Neural cell (in vitro differentiated cells): Measurements from ENCODE around the gene ZNF350.

Experiments used
- CTCF ChIP-seq: fragments of 450-650 bp; IDR thresholded peaks from 2 replicates; pipeline ENCODE4 v1.5.1; 2014; ENCODE audit warnings: antibody characterized with exemption, mild to moderate bottlenecking, moderate library complexity; ENCODE audit not compliant: poor library complexity, severe bottlenecking
- RAD21 ChIP-seq: fragments of 450-650 bp; conservative IDR thresholded peaks from 2 replicates; pipeline ENCODE4 v1.6.1; 2014; ENCODE audit warnings: antibody characterized with exemption, mild to moderate bottlenecking, moderate library complexity

GRCh38 chr19:52007806-52008557, 21.3 kb upstream of the ZNF350 start, which contains the start of gene ZNF615:
- TF ChIP-seq CTCF (no peak), RAD21 (peak; percentile 35)
